Measurements from ENCODE around the gene AGAP3.

Gene AGAP3

GRCh38 chr7:151186640-151187408 is 100.5 kb downstream of the AGAP3 start, which contains the start of gene ASB10:
ASB10 (minus strand) TSS chr7:151187250; CDS start chr7:151187130, 120 bp downstream.
- DNase-seq (ENCODE audit: low read depth), result no peak

GRCh38 chr7:151187409-151188251 is 101.4 kb downstream of the AGAP3 start:
- no peak for DNase-seq (ENCODE audit: low read depth)

- no peak for DNase-seq (ENCODE audit: low read depth)
These were observed 101.9 kb downstream of the AGAP3 start for GRCh38 chr7:151188252-151188542.

- no peak for DNase-seq (ENCODE audit: low read depth)
These were observed 102.8 kb downstream of the AGAP3 start for GRCh38 chr7:151189038-151189437.

- DNase-seq (ENCODE audit: low read depth), result no peak
These were observed 105.3 kb downstream of the AGAP3 start for GRCh38 chr7:151191544-151191943.

- no peak for DNase-seq (ENCODE audit: low read depth)
These were observed 105.8 kb downstream of the AGAP3 start for GRCh38 chr7:151192002-151192539.

GRCh38 chr7:151193203-151193978 is 107.1 kb downstream of the AGAP3 start:
- DNase-seq (ENCODE audit: low read depth), result no peak
